NCI-H69 (cell line): ENCODE measurements around the gene CENPX.

ENCODE experiments used
- DNase-seq: peaks from one replicate; lab custom pipeline; 2025; lab: John Stamatoyannopoulos, UW

CENPX gene

GRCh38 chr17:82022310-82022980, at the start of gene CENPX:
TSS of gene CENPX (minus strand) at chr17:82022878. CDS start at chr17:82022861, 17 bp downstream.
- no peak for DNase-seq

- DNase-seq: no peak
Measured at GRCh38 chr17:82070611-82071010, 47.9 kb upstream of the CENPX start.

GRCh38 chr17:82065638-82066303, 43.1 kb upstream of the CENPX start, which contains the start of gene DUS1L:
TSS of gene DUS1L (minus strand) at chr17:82065804. CDS start at chr17:82065059, 745 bp downstream.
- peak; percentile 76 for DNase-seq

DNA sequence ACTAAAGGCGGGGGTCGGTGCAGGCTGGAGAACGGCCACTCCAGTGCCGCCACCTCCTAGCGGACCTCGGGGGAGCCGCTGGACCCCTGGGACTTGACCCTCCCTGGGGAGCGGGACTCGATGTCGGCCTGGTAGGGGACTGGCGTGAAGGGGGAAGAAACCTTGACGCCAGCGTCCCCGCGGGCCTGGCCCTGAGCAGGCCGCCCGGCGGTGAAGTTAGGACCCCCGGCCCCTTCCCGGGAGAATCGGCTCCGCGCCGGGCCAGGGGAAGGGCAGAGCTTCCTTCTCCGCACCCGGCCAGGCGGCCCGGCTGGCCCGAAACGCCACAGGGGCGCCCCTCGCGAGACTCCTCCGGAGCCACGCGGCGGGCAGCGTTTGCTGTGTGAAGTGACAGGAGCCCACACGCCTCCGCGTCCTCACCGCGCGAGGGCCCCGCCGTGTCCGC, 42.5 kb upstream of the CENPX start:
- peak; percentile 58 for DNase-seq

DNA sequence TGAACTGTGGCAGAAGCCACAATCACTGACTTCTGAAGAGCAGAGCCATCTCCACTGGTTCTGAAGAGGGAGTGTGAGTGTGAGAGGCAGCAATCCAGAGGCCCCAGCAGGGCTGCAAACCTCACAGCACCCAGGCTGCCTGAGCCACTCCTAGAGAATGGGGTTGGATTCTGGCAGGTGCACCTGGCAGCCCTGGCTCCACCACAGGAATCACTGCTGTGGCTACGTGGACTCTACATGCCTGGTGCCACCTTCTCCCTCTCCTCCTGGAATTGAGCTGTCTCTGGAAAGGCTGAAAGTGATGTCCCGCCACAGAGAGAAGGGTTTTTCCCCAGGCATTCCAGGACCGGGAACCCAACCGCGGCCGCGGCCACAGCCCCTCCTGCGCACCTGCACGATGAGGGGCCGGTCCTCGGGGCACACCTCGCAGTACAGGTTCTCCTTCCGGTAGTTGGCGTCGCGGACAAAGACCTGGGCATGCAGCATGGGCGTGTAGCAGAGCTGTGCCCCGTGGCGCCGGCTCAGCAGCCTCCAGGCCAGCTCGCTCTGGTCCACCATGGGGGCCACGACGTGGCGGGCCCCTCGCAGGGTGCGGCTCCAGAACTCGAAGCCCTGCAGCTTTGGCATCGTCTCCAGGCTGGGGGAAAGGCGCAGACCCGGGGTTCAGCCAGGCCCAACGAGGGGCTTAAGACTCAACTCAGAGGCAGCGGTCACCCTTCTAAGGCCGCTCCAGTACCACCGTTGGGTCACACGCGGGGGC, 41.9 kb upstream of the CENPX start:
- DNase-seq: peak; percentile 37

GRCh38 chr17:82063424-82064415, 41.0 kb upstream of the CENPX start:
- DNase-seq: no peak

GRCh38 chr17:82062984-82063368, 40.3 kb upstream of the CENPX start:
- DNase-seq: no peak

DNA sequence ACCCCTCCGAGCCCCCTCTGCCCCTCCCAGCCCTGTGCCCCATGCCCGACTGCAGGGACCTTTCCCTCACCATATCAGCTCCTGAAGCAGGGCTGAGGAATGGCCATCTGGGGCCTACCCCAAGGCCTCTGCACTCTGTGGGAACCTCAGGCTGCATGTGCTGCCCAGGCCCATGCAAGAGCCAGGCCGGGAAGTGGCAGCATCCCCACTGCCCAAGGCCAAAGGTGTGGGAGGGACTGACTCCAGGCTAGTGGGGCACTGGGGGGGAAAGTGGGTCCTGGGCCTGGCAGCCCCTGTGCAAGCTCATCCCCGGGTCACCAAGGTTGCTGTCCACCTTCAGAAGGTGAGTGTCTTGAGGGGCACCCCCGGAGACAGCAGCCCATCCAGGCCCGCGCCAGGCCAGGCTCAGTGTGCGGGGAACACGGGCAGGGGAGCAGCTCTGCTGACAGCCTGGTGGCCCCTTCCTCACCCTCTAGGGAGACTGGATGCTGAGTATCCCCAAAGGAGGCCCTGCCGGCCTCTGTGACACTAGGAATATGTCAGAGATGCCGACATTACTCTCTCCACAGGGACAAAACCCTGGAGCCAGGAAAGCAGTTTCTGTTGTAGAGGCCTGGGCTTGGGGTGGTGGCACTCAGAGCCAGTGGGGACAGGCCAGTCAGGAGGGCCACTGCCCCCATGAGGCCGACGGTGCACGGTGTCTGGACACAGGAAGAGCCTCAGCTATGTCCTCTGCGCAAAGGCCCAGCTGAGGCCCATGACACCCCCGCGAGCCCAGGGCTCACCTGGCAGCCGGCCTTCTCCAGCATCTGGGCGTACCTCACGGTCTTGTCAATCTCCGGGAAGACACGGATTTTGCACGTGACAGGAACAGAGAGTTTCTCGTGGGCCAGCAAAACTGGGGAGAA, 39.7 kb upstream of the CENPX start:
- DNase-seq: no peak

DNA sequence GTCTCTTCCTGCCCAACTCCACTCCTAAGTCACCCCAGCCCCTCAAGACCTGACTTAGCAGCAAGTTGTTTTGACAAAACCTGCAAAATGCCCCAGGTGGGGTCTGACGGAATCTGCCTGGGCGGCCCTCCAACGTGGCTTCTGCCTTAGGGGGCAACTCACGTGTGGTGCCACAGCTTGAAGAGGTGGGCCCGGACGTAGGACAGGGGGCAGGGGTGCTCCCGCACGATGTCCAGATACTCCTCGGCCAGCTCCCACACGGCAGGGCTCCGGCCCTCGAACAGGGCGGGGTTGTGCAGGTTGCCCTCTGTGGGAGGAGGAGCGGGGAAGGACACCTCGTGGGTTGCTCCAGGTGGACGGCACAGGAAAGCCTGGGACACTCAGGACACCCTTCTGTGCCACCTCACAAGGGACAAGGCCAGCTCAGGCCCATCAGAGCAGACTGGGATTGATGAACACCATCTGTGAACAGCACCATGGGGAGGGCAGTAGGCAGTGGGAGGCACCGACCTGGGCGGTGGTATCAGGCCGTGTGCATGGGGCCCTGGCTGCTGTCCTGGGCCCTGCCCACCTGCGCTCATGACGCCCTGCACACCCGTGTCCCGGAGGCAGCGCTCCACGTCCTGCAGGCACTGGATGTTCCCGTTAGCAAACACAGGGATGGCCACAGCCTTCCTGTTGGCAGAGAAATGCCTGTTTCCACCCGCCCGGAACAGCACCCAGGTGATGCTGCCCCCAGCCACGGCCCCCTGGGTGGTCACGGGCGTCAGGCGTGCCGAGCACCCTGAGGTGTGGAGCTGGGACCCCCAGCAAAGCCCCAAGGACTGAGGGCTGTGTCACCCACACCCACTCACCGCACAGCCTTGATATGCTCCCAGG, 38.6 kb upstream of the CENPX start:
- DNase-seq: no peak

GRCh38 chr17:82060614-82061013, 37.9 kb upstream of the CENPX start:
- no peak for DNase-seq

- no peak for DNase-seq
Measured at GRCh38 chr17:82060001-82060380, 37.3 kb upstream of the CENPX start.

- DNase-seq: peak; percentile 27
Measured at GRCh38 chr17:82059272-82060000, 36.8 kb upstream of the CENPX start.

GRCh38 chr17:82058855-82059249, 36.2 kb upstream of the CENPX start:
- no peak for DNase-seq

DNA sequence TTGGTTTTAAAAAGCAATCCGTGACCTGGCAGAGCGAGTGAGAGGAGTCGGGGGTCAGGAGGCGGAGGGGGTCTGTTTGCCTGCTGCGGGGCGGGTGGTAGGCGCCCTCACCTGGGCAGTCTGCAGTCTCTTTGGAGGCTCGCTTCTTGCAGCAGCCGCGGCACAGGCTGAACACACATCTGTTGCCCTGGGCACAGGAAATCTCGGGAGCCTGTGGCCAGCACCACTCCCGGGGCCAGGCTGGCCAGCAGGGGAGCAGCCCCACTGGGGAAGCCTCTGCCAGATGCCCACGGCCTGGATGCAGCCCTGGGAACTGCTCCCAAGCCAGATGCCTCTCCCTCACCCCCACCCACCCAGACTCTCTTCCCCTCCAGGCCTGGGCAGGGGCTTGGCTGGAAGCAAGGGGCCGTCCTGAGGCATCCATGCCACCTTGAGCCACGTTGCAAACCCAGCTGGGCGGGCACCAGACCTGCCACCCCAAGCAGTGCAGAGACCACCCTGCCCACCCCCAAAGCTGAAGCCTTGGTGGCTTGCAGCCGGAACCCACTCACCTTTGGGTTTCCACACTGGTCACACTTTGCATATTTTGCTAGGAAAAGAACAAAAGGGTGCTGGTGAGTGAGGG, 35.7 kb upstream of the CENPX start:
- no peak for DNase-seq

DNA sequence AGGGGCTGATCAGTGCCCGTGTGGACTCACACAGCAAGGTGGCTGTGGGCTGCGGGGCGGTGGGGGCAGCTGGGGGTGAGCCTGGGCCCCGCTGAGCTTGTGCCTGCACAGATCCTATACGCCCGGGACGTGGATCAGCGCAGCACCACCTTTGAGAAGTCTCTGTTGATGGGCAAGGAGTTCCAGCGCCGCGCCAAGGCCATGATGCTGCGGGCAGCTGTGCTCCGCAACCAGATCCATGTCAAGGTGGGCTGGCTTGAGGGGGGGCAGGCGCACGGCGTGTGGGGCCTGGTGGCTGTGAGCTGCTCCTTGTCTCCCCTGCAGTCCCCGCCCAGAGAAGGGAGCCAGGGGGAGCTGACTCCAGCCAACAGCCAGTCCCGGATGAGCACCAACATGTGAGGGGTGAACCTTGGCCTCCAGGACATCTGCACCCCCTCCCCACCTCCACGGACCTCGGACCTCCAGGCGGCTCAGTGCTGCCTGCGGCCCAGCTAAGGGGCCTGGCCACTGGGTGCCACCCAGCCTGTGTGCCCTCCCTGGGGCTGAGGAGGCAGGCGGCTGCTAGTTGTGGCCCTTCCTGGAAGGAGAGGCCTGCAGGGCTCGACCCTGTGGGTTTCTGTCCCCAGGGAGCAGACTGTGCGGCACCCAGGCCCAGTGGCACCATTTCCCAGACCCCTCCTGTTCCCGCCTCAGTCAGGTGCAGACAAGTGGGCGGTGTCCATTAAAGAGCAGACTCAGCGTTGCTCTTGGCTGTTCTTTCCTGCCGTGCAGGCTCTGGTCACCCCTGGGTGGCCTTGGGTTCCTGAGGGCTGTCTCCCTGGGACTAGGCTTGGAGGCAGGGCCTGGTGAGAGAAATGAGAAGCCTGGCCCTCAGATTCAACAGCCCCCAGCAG, 34.3 kb upstream of the CENPX start:
- DNase-seq: no peak

DNA sequence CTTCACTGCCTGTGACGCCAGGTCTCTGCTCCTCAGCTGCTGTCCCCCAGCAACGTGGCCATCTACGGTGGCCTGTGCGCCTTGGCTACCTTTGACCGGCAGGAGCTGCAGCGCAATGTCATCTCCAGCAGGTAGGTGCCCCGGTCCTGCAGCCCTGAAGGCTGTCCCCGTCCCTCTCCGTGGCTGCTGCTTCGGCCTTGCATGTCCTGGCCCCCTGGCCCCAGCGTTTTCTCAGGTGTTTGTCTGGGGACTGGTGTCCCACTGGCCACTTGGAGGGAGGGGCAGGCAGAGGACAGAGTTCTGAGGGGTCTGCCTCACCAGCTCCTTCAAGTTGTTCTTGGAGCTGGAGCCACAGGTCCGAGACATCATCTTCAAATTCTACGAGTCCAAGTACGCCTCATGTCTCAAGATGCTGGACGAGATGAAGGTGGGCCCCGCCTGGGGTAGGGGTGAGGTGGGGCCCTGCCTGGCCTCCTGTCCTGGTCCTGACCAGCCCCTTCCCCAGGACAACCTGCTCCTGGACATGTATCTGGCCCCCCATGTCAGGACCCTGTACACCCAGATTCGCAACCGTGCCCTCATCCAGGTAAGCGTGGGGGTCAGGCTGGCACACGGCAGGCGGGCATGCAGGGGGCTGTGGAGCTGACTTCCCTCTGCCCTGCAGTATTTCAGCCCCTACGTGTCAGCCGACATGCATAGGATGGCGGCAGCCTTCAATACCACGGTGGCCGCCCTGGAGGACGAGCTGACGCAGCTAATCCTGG, 33.5 kb upstream of the CENPX start:
- no peak for DNase-seq
